ENCODE measurements around the gene PRR20G. TPM values are rescaled to one million over a fixed set of nuclear protein-coding genes. Genes with fewer than 3 reads are reported as not detected.
"Not testable (repeated sequence)": the region's sequence is repeated elsewhere in the genome, so short reads cannot be mapped to it uniquely, and the experiment has no call there.

PRR20G gene
- total RNA-seq, 1 donor: not detected

- Histone ChIP-seq H3K27ac (ENCODE audit: low read depth, low read length) (no peak overlapping the region), H2AFZ (ENCODE audit: low read length) (no peak overlapping the region), H3K79me2 (ENCODE audit: insufficient read depth, low read length) (no peaks in the 10 kb centered on the region), H3K4me1 (ENCODE audit: insufficient read depth, low read length) (no peaks in the 10 kb centered on the region), H3K4me3 (ENCODE audit: insufficient read depth, low read length) (no peak overlapping the region), H3K4me2 (ENCODE audit: insufficient read depth, low read length) (no peak overlapping the region), H3K36me3 (ENCODE audit: insufficient read depth, low read length) (no peaks in the 10 kb centered on the region), H4K20me1 (ENCODE audit: insufficient read depth, low read length) (no peaks in the 10 kb centered on the region), H3K27me3 (ENCODE audit: insufficient read depth, low read length) (peaks cover 5% of the 10 kb centered on the region), H3K9me3 (ENCODE audit: low read depth, low read length) (no peaks in the 10 kb centered on the region)
- no peak for DNase-seq (ENCODE audit: insufficient read length, low spot score, missing footprints)
- TF ChIP-seq CTCF (IDR thresholded peaks at IDR 0.05; ENCODE audit: extremely low read depth, low read depth, low read length): no peak
Observed at GRCh38 chr3:127304121-127304744, 16.4 kb upstream of the PRR20G start.

GRCh38 chr3:127299276-127299675 lies 11.4 kb upstream of the PRR20G start:
- H3K4me1 ChIP-seq (ENCODE audit: insufficient read depth, low read length): no peaks in the 10 kb centered on the region
- no peak overlapping the region for H3K4me2 ChIP-seq (ENCODE audit: insufficient read depth, low read length)
- H3K36me3 ChIP-seq (ENCODE audit: insufficient read depth, low read length): no peaks in the 10 kb centered on the region
- TF ChIP-seq CTCF (IDR thresholded peaks at IDR 0.05; ENCODE audit: extremely low read depth, low read depth, low read length): no peak
- H3K9me3 ChIP-seq (ENCODE audit: low read depth, low read length): no peaks in the 10 kb centered on the region
- H3K4me3 ChIP-seq (ENCODE audit: insufficient read depth, low read length): no peak overlapping the region
- no peak overlapping the region for H3K27ac ChIP-seq (ENCODE audit: low read depth, low read length)
- H3K79me2 ChIP-seq (ENCODE audit: insufficient read depth, low read length): no peaks in the 10 kb centered on the region
- no peak overlapping the region for H2AFZ ChIP-seq (ENCODE audit: low read length)
- peaks cover 4% of the 10 kb centered on the region for H3K27me3 ChIP-seq (ENCODE audit: insufficient read depth, low read length)
- no peaks in the 10 kb centered on the region for H4K20me1 ChIP-seq (ENCODE audit: insufficient read depth, low read length)
- no peak for DNase-seq (ENCODE audit: insufficient read length, low spot score, missing footprints)

- peaks cover 8% of the 10 kb centered on the region for H3K27me3 ChIP-seq (ENCODE audit: insufficient read depth, low read length)
- TF ChIP-seq CTCF (IDR thresholded peaks at IDR 0.05; ENCODE audit: extremely low read depth, low read depth, low read length): no peak
- no peaks in the 10 kb centered on the region for H3K9me3 ChIP-seq (ENCODE audit: low read depth, low read length)
Observed at GRCh38 chr3:127296959-127297358, 9.1 kb upstream of the PRR20G start.

GRCh38 chr3:127296166-127296565 lies 8.3 kb upstream of the PRR20G start:
- no peaks in the 10 kb centered on the region for H3K79me2 ChIP-seq (ENCODE audit: insufficient read depth, low read length)
- no peak for TF ChIP-seq CTCF (IDR thresholded peaks at IDR 0.05; ENCODE audit: extremely low read depth, low read depth, low read length)
- no peak overlapping the region for H3K4me3 ChIP-seq (ENCODE audit: insufficient read depth, low read length)
- H2AFZ ChIP-seq (ENCODE audit: low read length): no peak overlapping the region
- no peak overlapping the region for H3K27ac ChIP-seq (ENCODE audit: low read depth, low read length)
- no peak for DNase-seq (ENCODE audit: insufficient read length, low spot score, missing footprints)
- H3K9me3 ChIP-seq (ENCODE audit: low read depth, low read length): no peaks in the 10 kb centered on the region
- no peaks in the 10 kb centered on the region for H4K20me1 ChIP-seq (ENCODE audit: insufficient read depth, low read length)
- peaks cover 8% of the 10 kb centered on the region for H3K27me3 ChIP-seq (ENCODE audit: insufficient read depth, low read length)
- no peaks in the 10 kb centered on the region for H3K36me3 ChIP-seq (ENCODE audit: insufficient read depth, low read length)
- no peak overlapping the region for H3K4me2 ChIP-seq (ENCODE audit: insufficient read depth, low read length)
- H3K4me1 ChIP-seq (ENCODE audit: insufficient read depth, low read length): no peaks in the 10 kb centered on the region

More at GRCh38 chr3:127296959-127297358, 9.1 kb upstream of the PRR20G start:
- Histone ChIP-seq H3K79me2 (ENCODE audit: insufficient read depth, low read length) (no peaks in the 10 kb centered on the region), H3K4me1 (ENCODE audit: insufficient read depth, low read length) (no peaks in the 10 kb centered on the region), H2AFZ (ENCODE audit: low read length) (no peak overlapping the region), H3K4me3 (ENCODE audit: insufficient read depth, low read length) (no peak overlapping the region), H3K4me2 (ENCODE audit: insufficient read depth, low read length) (no peak overlapping the region), H3K27ac (ENCODE audit: low read depth, low read length) (no peak overlapping the region), H3K36me3 (ENCODE audit: insufficient read depth, low read length) (no peaks in the 10 kb centered on the region), H4K20me1 (ENCODE audit: insufficient read depth, low read length) (no peaks in the 10 kb centered on the region)
- no peak for DNase-seq (ENCODE audit: insufficient read length, low spot score, missing footprints)

- H3K4me1 ChIP-seq (ENCODE audit: insufficient read depth, low read length); H3K4me3 ChIP-seq (ENCODE audit: insufficient read depth, low read length); H3K79me2 ChIP-seq (ENCODE audit: insufficient read depth, low read length); H3K36me3 ChIP-seq (ENCODE audit: insufficient read depth, low read length); H2AFZ ChIP-seq (ENCODE audit: low read length); H3K4me2 ChIP-seq (ENCODE audit: insufficient read depth, low read length); H3K27ac ChIP-seq (ENCODE audit: low read depth, low read length); H4K20me1 ChIP-seq (ENCODE audit: insufficient read depth, low read length); H3K9me3 ChIP-seq (ENCODE audit: low read depth, low read length); H3K27me3 ChIP-seq (ENCODE audit: insufficient read depth, low read length); DNase-seq (ENCODE audit: insufficient read length, low spot score, missing footprints): not testable (repeated sequence)
Observed at GRCh38 chr3:127293650-127294049, 5.8 kb upstream of the PRR20G start.

All from osteoblast (primary cell).